Measurements from ENCODE around the gene MARCHF3. TPM values are rescaled to one million over a fixed set of nuclear protein-coding genes. Genes with fewer than 3 reads are reported as not detected.

The MARCHF3 gene
- total RNA-seq, 2 experiments from 2014 or later = 5.4 to 7.0 TPM

DNA sequence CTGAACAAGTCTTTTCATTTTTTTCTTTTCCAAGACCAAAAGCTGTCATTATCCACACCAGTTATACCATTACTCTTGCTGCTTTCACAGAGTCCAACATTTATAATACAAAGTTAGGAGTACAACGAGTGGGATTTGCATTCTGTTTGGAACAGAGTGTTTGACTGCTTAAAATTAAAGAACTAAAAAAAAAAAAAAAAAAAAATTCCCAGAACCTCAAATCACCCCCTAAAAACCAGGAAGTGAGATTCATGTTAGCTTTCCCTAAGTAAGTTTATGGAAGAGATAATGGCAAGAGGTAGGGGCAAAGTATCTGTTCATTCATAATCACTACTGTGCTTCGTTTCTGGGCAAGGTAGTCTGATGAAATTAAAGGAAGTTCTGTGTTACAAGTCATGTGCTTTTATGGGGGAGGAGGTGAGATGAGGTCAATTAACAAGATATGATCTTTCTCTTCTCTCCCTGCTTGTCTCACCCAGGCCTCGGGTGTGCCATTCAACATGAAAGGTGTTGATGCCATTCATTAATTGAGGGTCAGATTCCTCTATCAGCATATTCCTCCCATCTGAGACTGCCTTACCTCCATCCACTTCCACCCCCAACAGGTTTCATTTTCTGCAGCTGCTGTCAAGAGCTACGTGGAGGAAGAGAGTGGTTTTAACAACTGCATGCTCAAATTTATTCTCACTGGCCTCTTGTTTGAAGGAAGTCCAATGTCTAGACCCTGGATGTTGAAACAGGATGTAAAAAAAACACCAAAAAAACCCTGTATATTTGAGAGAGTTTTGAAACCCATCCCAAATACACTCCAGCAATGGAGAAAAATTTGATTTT is 58.1 kb downstream of the MARCHF3 start:
- Histone ChIP-seq H3K36me3 (ENCODE audit: insufficient read depth, low read length) (no peaks in the 10 kb centered on the region), H3K79me2 (ENCODE audit: insufficient read depth, low read depth, low read length) (peaks cover 33% of the 10 kb centered on the region; the same call in 1 of the 2 replicates), H3K4me2 (ENCODE audit: low read length) (peak overlapping the region; percentile 66), H3K9me3 (ENCODE audit: low read length) (0 out of 2 replicates have a peak, but pooled peaks cover 8% of the 10 kb centered on the region), H4K20me1 (ENCODE audit: insufficient read depth, low read length) (no peaks in the 10 kb centered on the region), H3K9me2 (ENCODE audit: insufficient read depth, low read length) (no peaks in the 10 kb centered on the region), H3K27ac (ENCODE audit: low read depth, low read length, poor library complexity, severe bottlenecking) (peak overlapping the region; percentile 90), H3K4me3 (ENCODE audit: low read depth, low read length, poor library complexity, severe bottlenecking) (peak overlapping the region; percentile 63), H3K4me1 (ENCODE audit: insufficient read depth, low read length, poor library complexity, severe bottlenecking) (peaks cover 78% of the 10 kb centered on the region), H2AFZ (ENCODE audit: low read length) (peak overlapping the region; percentile 66; the same call in 1 of the 2 replicates)
- no TSS peak for BruUV-seq (replicated peaks)
- TF ChIP-seq, protein P1, sequence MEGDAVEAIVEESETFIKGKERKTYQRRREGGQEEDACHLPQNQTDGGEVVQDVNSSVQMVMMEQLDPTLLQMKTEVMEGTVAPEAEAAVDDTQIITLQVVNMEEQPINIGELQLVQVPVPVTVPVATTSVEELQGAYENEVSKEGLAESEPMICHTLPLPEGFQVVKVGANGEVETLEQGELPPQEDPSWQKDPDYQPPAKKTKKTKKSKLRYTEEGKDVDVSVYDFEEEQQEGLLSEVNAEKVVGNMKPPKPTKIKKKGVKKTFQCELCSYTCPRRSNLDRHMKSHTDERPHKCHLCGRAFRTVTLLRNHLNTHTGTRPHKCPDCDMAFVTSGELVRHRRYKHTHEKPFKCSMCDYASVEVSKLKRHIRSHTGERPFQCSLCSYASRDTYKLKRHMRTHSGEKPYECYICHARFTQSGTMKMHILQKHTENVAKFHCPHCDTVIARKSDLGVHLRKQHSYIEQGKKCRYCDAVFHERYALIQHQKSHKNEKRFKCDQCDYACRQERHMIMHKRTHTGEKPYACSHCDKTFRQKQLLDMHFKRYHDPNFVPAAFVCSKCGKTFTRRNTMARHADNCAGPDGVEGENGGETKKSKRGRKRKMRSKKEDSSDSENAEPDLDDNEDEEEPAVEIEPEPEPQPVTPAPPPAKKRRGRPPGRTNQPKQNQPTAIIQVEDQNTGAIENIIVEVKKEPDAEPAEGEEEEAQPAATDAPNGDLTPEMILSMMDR (conservative IDR thresholded peaks at IDR 0.05; ENCODE audit: low read length) = no peak
- TF ChIP-seq EZH2phosphoT487 (IDR thresholded peaks at IDR 0.05; ENCODE audit: borderline replicate concordance, low read depth, low read length) = no peak
- intact Hi-C loops (cut with micrococcal nuclease; ENCODE audit: unreplicated experiment) = loop anchor here (2.0 to 5.0 kb wide), 2 partner anchors 59 to 195 kb away; partner anchors contain the start of genes LMNB1 and MARCHF3
- DNase-seq (ENCODE audit: low spot score) = peak; percentile 83
- CTCF ChIA-PET (ENCODE audit: unreplicated experiment) = no interaction called here
- POLR2A ChIA-PET = interaction anchor here (0.6 to 2.5 kb wide), 12 partner anchors 10 to 367 kb away, joined by 3 to 9 read pairs (median 4); partner anchors contain the start of gene MARCHF3

DNA sequence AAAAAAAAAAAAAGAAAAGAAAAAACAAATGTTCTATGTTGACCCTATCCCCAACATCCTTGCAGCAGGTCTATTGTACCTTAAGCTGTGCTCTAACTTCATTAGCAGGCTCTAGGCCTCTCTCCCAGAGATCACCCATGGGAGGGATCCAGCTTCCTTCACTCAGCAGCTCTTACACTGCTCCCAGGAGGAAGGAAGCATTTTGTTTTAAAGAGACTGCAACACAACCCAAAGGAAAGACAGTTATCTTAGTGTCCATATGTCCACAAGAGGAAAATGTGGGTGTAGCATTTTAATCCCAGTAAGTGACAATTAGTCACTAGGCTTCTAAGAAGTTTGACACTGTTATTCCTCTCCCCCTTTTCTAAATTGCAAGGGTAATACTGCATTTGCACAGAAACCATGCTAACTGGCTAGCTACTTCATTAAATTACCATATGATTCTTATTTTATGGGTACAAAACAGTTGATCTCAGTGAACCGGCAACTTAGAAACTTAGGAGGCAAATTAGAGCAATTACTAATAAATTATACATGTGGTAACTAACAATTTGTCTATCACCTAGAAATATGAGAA is 58.8 kb downstream of the MARCHF3 start:
- Histone ChIP-seq H3K4me3 (ENCODE audit: low read depth, low read length, poor library complexity, severe bottlenecking) (peak overlapping the region; percentile 63), H3K36me3 (ENCODE audit: insufficient read depth, low read length) (no peaks in the 10 kb centered on the region), H3K4me1 (ENCODE audit: insufficient read depth, low read length, poor library complexity, severe bottlenecking) (peaks cover 76% of the 10 kb centered on the region), H3K79me2 (ENCODE audit: insufficient read depth, low read depth, low read length) (peaks cover 33% of the 10 kb centered on the region; the same call in 1 of the 2 replicates), H3K4me2 (ENCODE audit: low read length) (peak overlapping the region; percentile 66), H2AFZ (ENCODE audit: low read length) (peak overlapping the region; percentile 66; the same call in 1 of the 2 replicates), H3K9me3 (ENCODE audit: low read length) (0 out of 2 replicates have a peak, but pooled peaks cover 8% of the 10 kb centered on the region), H3K9me2 (ENCODE audit: insufficient read depth, low read length) (no peaks in the 10 kb centered on the region), H4K20me1 (ENCODE audit: insufficient read depth, low read length) (no peaks in the 10 kb centered on the region), H3K27ac (ENCODE audit: low read depth, low read length, poor library complexity, severe bottlenecking) (peak overlapping the region; percentile 90)
- intact Hi-C loops (cut with micrococcal nuclease; ENCODE audit: unreplicated experiment) = loop anchor here (2.0 to 5.0 kb wide), 2 partner anchors 59 to 194 kb away; partner anchors contain the start of genes LMNB1 and MARCHF3
- TF ChIP-seq, protein P1 (conservative IDR thresholded peaks at IDR 0.05; ENCODE audit: low read length) = no peak
- TF ChIP-seq EZH2phosphoT487 (IDR thresholded peaks at IDR 0.05; ENCODE audit: borderline replicate concordance, low read depth, low read length) = no peak
- DNase-seq (ENCODE audit: low spot score) = no peak
- ChIA-PET POLR2A (interaction anchor here (0.7 to 2.5 kb wide), 11 partner anchors 10 to 898 kb away, joined by 3 to 9 read pairs (median 4); partner anchors contain the start of gene MARCHF3), CTCF (ENCODE audit: unreplicated experiment) (no interaction called here)
- BruUV-seq (replicated peaks) = TSS peak; percentile 81
